Iris pigment epithelial cell (primary cell): Measurements from ENCODE around the gene AHI1.

Experiments
- DNase-seq: peaks from one replicate; pipeline ENCODE4 v3.0.0-alpha.2; 2011; ENCODE audit warnings: low read depth

The AHI1 gene

GRCh38 chr6:135451617-135452190 is 45.8 kb downstream of the AHI1 start:
- DNase-seq = peak; percentile 41

GRCh38 chr6:135449246-135449645 is 48.3 kb downstream of the AHI1 start:
- DNase-seq = no peak

- DNase-seq = no peak
Measured at GRCh38 chr6:135440087-135440792, 57.3 kb downstream of the AHI1 start.

- no peak for DNase-seq
Measured at GRCh38 chr6:135439549-135439948, 58.0 kb downstream of the AHI1 start.

GRCh38 chr6:135438907-135439535 is 58.5 kb downstream of the AHI1 start:
- peak; percentile 35 for DNase-seq

- no peak for DNase-seq
Measured at GRCh38 chr6:135434991-135435390, 62.5 kb downstream of the AHI1 start.

GRCh38 chr6:135434095-135434494 is 63.4 kb downstream of the AHI1 start:
- no peak for DNase-seq

- DNase-seq = no peak
Measured at GRCh38 chr6:135428078-135428477, 69.5 kb downstream of the AHI1 start.

- DNase-seq = no peak
Measured at GRCh38 chr6:135426833-135427232, 70.7 kb downstream of the AHI1 start.

- DNase-seq = no peak
Measured at GRCh38 chr6:135424385-135424784, 73.2 kb downstream of the AHI1 start.

GRCh38 chr6:135423649-135424128 is 73.9 kb downstream of the AHI1 start:
- DNase-seq = peak; percentile 61

- DNase-seq = peak; percentile 91
Measured at GRCh38 chr6:135419162-135419561, 78.4 kb downstream of the AHI1 start.

GRCh38 chr6:135418040-135418760 is 79.3 kb downstream of the AHI1 start:
- DNase-seq = no peak

- peak; percentile 33 for DNase-seq
Measured at GRCh38 chr6:135412761-135413160, 84.8 kb downstream of the AHI1 start.

GRCh38 chr6:135411849-135412248 is 85.7 kb downstream of the AHI1 start:
- DNase-seq = no peak

- no peak for DNase-seq
Measured at GRCh38 chr6:135411339-135411738, 86.2 kb downstream of the AHI1 start.

- no peak for DNase-seq
Measured at GRCh38 chr6:135410856-135411255, 86.7 kb downstream of the AHI1 start.

- DNase-seq = no peak
Measured at GRCh38 chr6:135403584-135403983, 94.0 kb downstream of the AHI1 start.

- DNase-seq = no peak
Measured at GRCh38 chr6:135402311-135402710, 95.2 kb downstream of the AHI1 start.

GRCh38 chr6:135397172-135397952 is 100.2 kb downstream of the AHI1 start:
- DNase-seq = no peak

GRCh38 chr6:135395136-135395535 is 102.4 kb downstream of the AHI1 start:
- DNase-seq = no peak

- no peak for DNase-seq
Measured at GRCh38 chr6:135393289-135393688, 104.3 kb downstream of the AHI1 start.
